ENCODE data around the gene MTERF4.

MTERF4 gene

GRCh38 chr2:241083091-241083415 lies 19.0 kb downstream of the MTERF4 start:
- TF ChIP-seq, protein P1, sequence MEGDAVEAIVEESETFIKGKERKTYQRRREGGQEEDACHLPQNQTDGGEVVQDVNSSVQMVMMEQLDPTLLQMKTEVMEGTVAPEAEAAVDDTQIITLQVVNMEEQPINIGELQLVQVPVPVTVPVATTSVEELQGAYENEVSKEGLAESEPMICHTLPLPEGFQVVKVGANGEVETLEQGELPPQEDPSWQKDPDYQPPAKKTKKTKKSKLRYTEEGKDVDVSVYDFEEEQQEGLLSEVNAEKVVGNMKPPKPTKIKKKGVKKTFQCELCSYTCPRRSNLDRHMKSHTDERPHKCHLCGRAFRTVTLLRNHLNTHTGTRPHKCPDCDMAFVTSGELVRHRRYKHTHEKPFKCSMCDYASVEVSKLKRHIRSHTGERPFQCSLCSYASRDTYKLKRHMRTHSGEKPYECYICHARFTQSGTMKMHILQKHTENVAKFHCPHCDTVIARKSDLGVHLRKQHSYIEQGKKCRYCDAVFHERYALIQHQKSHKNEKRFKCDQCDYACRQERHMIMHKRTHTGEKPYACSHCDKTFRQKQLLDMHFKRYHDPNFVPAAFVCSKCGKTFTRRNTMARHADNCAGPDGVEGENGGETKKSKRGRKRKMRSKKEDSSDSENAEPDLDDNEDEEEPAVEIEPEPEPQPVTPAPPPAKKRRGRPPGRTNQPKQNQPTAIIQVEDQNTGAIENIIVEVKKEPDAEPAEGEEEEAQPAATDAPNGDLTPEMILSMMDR (IDR thresholded peaks at IDR 0.05; ENCODE audit: low read depth, low read length): no peak
- DNase-seq (ENCODE audit: extremely low read depth, low read depth): no peak

DNA sequence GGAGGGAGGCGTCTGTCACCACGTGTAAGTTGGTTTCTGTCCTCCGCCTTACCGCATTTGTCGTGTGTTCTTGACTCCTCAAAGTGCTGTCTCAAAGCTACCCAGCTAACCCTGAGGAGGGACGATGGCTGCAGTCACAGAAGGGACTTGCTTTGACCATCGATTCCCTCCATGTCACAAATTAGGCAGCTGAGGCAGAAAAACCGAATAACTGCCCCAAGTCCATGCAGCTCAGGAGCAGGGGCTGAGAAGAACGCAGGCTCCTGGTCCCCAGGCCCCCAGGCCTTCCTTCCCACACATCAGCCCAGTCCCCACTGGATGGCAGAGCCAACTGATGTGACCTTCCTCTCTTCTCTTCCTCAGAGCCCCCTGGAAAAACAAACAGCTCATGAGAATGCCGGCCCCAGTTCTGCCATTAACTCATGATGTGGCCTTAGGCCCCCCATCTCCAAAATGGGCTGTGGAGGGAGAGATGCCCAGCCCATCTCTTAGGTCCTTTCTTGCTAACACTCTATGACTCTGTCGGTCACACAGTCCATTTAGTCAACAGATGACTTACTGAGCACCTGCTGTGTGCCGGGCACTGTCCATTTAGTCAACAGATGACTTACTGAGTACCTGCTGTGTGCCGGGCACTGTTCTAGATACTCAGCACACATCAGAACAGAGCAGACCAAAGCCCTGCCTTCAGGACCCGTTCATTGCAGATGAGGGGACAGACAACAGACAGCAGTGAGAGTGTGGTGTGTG lies 19.6 kb downstream of the MTERF4 start:
- TF ChIP-seq, protein P1 (IDR thresholded peaks at IDR 0.05; ENCODE audit: low read depth, low read length): no peak
- DNase-seq (ENCODE audit: extremely low read depth, low read depth): no peak

DNA sequence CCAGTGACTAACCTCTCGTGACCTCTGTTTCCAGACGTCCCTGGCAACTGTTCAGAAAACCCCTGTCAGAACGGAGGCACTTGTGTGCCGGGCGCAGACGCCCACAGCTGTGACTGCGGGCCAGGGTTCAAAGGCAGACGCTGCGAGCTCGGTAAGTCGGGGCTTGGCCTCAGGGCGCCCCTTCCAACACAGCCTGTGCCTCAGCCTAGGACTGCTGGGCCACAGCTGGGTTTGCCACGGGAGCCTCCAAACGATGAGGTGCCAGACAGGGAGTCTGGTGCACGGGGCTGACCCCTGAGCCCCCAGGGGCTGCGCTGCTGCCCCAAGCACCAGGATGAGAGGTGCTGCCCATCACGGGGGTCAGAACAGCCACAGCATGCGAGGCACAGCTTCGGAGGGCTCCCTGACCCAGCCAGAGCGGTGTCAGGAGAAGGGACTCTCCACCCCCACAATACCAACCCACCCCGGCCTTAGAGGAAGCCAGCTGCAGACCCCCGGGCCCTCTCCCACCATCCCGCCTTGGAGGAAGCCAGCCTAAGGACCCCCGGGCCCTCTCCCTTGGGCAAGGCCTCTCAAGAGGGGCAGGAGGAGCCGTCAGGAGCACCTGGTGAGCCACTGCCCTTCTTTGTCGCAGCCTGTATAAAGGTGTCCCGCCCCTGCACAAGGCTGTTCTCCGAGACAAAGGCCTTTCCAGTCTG lies 20.3 kb downstream of the MTERF4 start:
- no peak for DNase-seq (ENCODE audit: extremely low read depth, low read depth)
- TF ChIP-seq, protein P1 (IDR thresholded peaks at IDR 0.05; ENCODE audit: low read depth, low read length): no peak

- TF ChIP-seq, protein P1 (IDR thresholded peaks at IDR 0.05; ENCODE audit: low read depth, low read length): no peak
- DNase-seq (ENCODE audit: extremely low read depth, low read depth): no peak
These were observed 20.9 kb downstream of the MTERF4 start for GRCh38 chr2:241081190-241081642.

DNA sequence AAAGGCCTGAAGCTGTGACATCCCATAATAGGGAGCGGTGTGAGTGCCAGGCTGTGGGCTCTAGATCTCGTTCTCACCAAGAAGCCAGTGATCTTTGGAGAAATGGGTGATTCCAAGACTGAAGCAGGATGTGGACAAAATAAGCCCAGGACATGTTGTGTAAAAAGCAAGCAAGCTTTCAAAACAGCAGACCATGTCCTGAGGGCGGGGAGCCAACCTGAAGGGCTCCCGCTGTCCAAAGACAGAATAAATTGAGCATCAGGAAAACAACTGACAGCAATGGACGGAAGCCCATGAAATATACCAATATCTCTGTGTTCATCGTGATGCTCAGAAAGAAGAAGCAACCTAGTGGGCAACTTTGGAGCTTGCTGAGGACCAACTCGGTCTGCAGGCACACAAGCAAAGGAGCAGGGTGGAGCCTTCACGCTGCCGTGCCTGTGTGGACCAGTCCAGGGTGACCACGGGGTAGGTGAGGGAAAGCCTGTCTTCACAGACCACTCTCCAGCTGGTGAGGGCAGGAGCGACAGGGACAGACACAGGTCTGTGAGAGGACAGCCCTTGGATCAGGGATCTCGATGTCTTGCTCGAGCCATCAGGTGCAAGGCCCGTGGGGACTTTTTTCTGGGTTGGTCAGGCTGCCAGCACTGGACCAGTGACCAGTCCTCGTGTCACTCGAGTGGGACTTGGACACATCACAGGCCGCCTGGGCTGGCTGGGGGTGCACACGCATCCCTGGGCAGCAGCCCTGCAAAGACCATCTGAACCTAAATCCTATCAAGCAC lies 21.5 kb downstream of the MTERF4 start:
- TF ChIP-seq, protein P1 (IDR thresholded peaks at IDR 0.05; ENCODE audit: low read depth, low read length): no peak
- no peak for DNase-seq (ENCODE audit: extremely low read depth, low read depth)

GRCh38 chr2:241074901-241075540 lies 27.1 kb downstream of the MTERF4 start:
- DNase-seq (ENCODE audit: extremely low read depth, low read depth): no peak
- TF ChIP-seq, protein P1 (IDR thresholded peaks at IDR 0.05; ENCODE audit: low read depth, low read length): no peak

All from AG09319 (cell line).